D721Med (cell line): ENCODE data around the gene AVL9.
"Not testable (repeated sequence)": the region's sequence is repeated elsewhere in the genome, so short reads cannot be mapped to it uniquely, and the experiment has no call there.

Experiments used
- DNase-seq: peaks from one replicate; pipeline ENCODE4 v3.0.0; 2011; ENCODE audit warnings: low spot score; ENCODE audit not compliant: insufficient read length
- FAIRE-seq: peaks from 2 replicates; lab custom pipeline; 2011; peaks lifted over from hg19 to GRCh38; lab: Jason Lieb, UNC
- CTCF ChIP-seq: IDR thresholded peaks from 2 replicates; pipeline ENCODE4 v1.5.1; 2012; ENCODE audit warnings: mild to moderate bottlenecking, control low read depth; ENCODE audit not compliant: insufficient read depth; ENCODE audit errors: missing control alignments

AVL9 gene

GRCh38 chr7:32609463-32609862, 114.2 kb downstream of the AVL9 start:
- TF ChIP-seq CTCF: no peak
- no peak for FAIRE-seq
- no peak for DNase-seq

- DNase-seq: no peak
- FAIRE-seq: no peak
- no peak for TF ChIP-seq CTCF
These were observed 116.2 kb downstream of the AVL9 start for GRCh38 chr7:32611201-32612099.

DNA sequence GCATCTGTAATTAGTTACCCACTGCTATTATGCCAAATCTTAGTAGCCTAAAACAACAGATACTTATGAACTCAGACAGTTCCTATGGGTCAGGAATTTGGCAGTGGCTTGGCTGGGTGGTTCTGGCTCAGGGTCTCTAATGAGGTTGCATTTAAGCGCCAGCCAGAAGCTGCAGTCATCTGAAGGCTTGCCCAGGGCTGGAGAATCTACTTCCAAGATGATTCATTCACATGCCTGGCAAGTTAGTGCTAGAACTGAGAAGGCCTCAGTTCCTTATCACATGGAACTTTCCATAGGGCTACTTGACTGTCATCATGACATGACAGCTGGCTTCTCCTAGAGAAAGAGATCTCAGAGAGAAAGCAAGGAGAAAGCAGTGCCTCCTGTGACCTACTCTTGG, 121.3 kb downstream of the AVL9 start:
- no peak for DNase-seq
- TF ChIP-seq CTCF: no peak
- FAIRE-seq: no peak

GRCh38 chr7:32618470-32618869, 123.2 kb downstream of the AVL9 start:
- no peak for DNase-seq
- FAIRE-seq: no peak
- TF ChIP-seq CTCF: no peak

GRCh38 chr7:32618987-32619386, 123.7 kb downstream of the AVL9 start:
- FAIRE-seq (no peak), DNase-seq (no peak)
- TF ChIP-seq CTCF: no peak

GRCh38 chr7:32619416-32619815, 124.1 kb downstream of the AVL9 start:
- FAIRE-seq: not testable (repeated sequence)

GRCh38 chr7:32631021-32631420, 135.7 kb downstream of the AVL9 start:
- DNase-seq (no peak), FAIRE-seq (no peak)
- no peak for TF ChIP-seq CTCF

More at GRCh38 chr7:32619416-32619815, 124.1 kb downstream of the AVL9 start:
- not testable (repeated sequence) for DNase-seq

DNA sequence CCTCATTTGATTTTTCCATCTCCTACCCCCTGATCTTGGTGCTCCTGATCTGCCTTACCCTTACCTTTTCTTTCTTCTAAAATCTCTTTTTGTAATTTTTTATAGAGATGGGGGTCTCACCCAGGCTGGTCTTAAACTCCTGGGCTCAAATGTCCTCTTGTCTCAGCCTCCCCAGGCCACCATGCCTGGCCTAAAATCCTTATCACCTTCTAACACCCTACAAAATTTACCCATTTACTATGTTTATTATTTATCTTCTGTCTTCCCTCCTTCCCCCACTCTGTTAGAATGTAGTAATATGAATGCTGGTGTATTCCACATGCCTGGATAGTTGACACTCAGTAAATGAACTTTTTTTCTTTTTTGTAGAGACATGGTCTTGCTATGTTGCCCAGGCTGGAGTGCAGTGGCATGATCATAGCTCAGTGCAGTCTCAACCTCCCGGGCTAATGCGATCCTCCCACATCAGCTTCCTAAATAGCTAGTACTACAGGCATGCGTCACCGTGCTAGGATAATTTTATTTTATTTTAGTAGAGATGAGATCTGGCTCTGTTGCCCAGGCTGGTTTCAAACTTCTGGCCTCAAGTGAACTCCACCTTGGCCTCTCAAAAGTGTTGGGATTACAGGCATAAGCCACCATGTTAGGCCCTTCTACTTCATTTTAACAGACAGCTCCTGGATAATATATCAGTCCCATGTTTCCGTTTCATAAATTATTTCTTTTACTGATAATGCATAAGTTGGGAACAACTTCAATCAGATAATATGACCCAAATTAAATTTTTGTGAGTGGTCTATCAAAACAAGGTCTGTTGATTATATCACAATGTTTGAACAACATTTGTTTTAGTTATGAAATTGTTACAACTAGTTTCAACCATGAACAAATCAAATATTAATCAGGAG, 136.6 kb downstream of the AVL9 start:
- not testable (repeated sequence) for FAIRE-seq, DNase-seq

DNA sequence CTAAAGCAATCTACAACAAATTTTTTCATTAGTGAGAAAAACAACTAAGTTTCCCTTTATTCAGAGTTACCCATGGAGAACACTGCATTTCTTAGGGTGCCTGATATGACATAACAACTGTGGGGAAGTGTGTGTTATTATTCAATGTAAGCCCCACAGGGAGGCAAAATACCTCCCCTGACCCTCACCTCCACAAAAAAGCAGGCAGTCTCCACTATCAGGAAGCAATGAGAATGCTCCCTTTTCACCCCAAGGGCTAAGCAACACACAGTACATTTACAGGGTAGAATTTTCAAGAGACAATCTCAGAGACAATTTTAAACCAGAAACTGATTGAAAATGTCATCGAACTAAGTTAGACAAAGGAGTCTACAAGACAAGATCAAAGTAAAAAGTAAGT, 138.2 kb downstream of the AVL9 start:
- not testable (repeated sequence) for DNase-seq, FAIRE-seq

DNA sequence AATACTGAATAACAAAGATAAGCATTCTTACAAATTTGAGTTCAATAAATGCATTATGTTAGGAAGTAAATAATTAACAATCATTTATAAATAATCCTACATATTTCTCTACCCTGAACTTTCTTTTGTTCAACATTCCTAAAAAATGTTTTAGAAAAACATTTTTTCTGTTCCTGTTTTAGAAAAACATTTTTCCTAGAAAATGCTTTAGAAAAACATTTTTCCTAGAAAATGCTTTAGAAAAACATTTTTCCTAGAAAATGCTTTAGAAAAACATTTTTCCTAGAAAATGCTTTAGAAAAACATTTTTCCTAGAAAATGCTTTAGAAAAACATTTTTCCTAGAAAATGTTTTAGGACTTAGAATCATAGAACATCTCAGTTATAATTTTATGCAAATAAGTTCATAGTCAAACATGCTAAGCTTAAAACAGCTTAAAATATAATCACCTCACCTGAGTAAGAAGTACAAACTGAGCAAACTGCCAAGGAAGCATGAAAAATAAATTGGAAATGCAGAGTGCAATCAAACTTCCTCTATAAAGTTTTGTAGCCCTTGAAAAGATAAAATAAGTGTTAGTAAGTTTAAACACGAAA, 139.6 kb downstream of the AVL9 start:
- DNase-seq, FAIRE-seq: not testable (repeated sequence)
